Measurements from ENCODE around the gene IQUB. TPM values are rescaled to one million over a fixed set of nuclear protein-coding genes. Genes with fewer than 3 reads are reported as not detected.
"Not testable (repeated sequence)": the region's sequence is repeated elsewhere in the genome, so short reads cannot be mapped to it uniquely, and the experiment has no call there.

The IQUB gene
- total and polyA plus RNA-seq, 2 donors (not counting 3 experiments of a cell fraction or from before 2014, with no cell fraction given): 0.01 TPM; not detected in 1

DNA sequence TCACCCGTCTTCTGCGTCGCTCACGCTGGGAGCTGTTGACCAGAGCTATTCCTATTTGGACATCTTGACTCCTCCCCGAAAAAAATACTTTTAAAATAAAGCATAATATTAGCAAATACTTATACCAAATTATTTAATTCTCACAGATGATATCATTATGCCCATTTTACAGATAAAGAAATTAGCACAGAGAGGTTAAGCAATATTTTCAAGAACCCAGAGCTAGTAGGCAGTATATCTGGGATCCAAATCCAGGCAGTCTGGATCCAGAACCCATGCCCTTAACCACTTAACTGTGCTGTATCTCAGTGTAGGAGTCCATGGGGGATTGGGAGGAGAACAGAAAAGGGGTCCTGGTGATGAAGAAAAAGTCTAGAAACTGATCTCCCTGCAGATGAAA, 6.1 kb downstream of the IQUB start:
- POLR2A ChIA-PET: no interaction called here

DNA sequence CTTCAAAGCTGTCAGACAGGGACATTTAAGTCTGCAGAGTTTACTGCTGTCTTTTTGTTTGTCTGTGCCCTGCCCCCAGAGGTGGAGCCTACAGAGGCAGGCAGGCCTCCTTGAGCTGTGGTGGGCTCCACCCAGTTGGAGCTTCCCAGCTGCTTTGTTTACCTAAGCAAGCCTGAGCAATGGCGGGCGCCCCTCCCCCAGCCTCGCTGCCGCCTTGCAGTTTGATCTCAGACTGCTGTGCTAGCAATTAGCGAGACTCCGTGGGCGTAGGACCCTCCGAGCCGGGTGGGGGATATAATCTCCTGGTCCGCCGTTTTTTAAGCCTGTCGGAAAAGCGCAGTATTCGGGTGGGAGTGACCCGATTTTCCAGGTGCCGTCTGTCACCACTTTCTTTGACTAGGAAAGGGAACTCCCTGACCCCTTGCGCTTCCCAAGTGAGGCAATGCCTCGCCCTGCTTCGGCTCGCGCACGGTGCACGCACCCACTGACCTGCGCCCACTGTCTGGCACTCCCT, 6.6 kb downstream of the IQUB start:
- POLR2A ChIA-PET; H3K9me1 ChIP-seq (replicated peaks; ENCODE audit: control insufficient read depth, extremely low read depth, insufficient read depth, low read length); H2AFZ ChIP-seq (ENCODE audit: low read depth, low read length); BruUV-seq (replicated peaks); H3K79me2 ChIP-seq (ENCODE audit: control insufficient read depth, insufficient read depth, low read length); H4K20me1 ChIP-seq (replicated peaks; ENCODE audit: control insufficient read depth, extremely low read depth, insufficient read depth, low read length); H3K4me3 ChIP-seq (replicated peaks in 1 of 3; ENCODE audit: insufficient read depth in 1 of 3, low read depth in 1 of 3, low read length in 3 of 3); FAIRE-seq; H3K4me2 ChIP-seq (ENCODE audit: insufficient read depth, low read length); H3K27me3 ChIP-seq (ENCODE audit: control insufficient read depth in 2 of 2, insufficient read depth in 2 of 2, low read length in 2 of 2); intact Hi-C loops (cut with micrococcal nuclease); H3K4me1 ChIP-seq (ENCODE audit: control insufficient read depth, extremely low read depth, insufficient read depth, low read length); H3K27ac ChIP-seq (ENCODE audit: insufficient read depth, low read depth, low read length); H3K9me3 ChIP-seq (replicated peaks; ENCODE audit: control insufficient read depth, insufficient read depth, low read length); DNase-seq (ENCODE audit: low read depth, low spot score); dilution Hi-C loops (cut with MboI; ENCODE audit: extremely low pct_ligation_motif_present, low sequenced_read_pairs); H3K9ac ChIP-seq (replicated peaks; ENCODE audit: extremely low read depth, insufficient read depth, low read length); H3K36me3 ChIP-seq (ENCODE audit: control insufficient read depth in 2 of 2, extremely low read depth in 1 of 2, insufficient read depth in 2 of 2, low read length in 2 of 2): not testable (repeated sequence)
- CTCF ChIA-PET: interaction anchor here (2.2 kb wide), 1 partner anchor 34 kb away, joined by 15 read pairs; no protein-coding TSS in a partner anchor

More for the DNA sequence above, 6.1 kb downstream of the IQUB start:
- H3K4me1 ChIP-seq (ENCODE audit: control insufficient read depth, extremely low read depth, insufficient read depth, low read length): peaks cover 3% of the 10 kb centered on the region
- no peaks in the 10 kb centered on the region for H3K36me3 ChIP-seq (ENCODE audit: control insufficient read depth in 2 of 2, extremely low read depth in 1 of 2, insufficient read depth in 2 of 2, low read length in 2 of 2)
- H2AFZ ChIP-seq (ENCODE audit: low read depth, low read length): no peak overlapping the region
- BruUV-seq (replicated peaks): no TSS peak
- no peak overlapping the region for H3K4me2 ChIP-seq (ENCODE audit: insufficient read depth, low read length)
- FAIRE-seq (no peak), DNase-seq (ENCODE audit: low read depth, low spot score) (no peak)
- peaks cover 1 to 7% of the 10 kb centered on the region in 2 experiments for H3K27me3 ChIP-seq (ENCODE audit: control insufficient read depth in 2 of 2, insufficient read depth in 2 of 2, low read length in 2 of 2)
- H3K9me3 ChIP-seq (replicated peaks; ENCODE audit: control insufficient read depth, insufficient read depth, low read length): no peaks in the 10 kb centered on the region
- TF ChIP-seq, protein P1, sequence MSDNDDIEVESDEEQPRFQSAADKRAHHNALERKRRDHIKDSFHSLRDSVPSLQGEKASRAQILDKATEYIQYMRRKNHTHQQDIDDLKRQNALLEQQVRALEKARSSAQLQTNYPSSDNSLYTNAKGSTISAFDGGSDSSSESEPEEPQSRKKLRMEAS (IDR thresholded peaks at IDR 0.05; ENCODE audit: insufficient read depth, insufficient read length): no peak
- TF ChIP-seq CTCF (IDR thresholded peaks at IDR 0.05; ENCODE audit: extremely low read depth in 1 of 2, insufficient read depth in 1 of 2, low read depth in 1 of 2, low read length in 2 of 2) (no peak), POLR2AphosphoS5 (IDR thresholded peaks at IDR 0.05; ENCODE audit: insufficient read depth, low read depth, low read length) (no peak), FOS (IDR thresholded peaks at IDR 0.05; ENCODE audit: borderline replicate concordance, insufficient read depth, low read length) (no peak), MYC (IDR thresholded peaks at IDR 0.05; ENCODE audit: low read depth, low read length) (no peak)
- dilution Hi-C loops (cut with MboI; ENCODE audit: extremely low pct_ligation_motif_present, low sequenced_read_pairs): no loop called here
- no peaks in the 10 kb centered on the region for H3K9me1 ChIP-seq (replicated peaks; ENCODE audit: control insufficient read depth, extremely low read depth, insufficient read depth, low read length)
- no peak overlapping the region for H3K4me3 ChIP-seq (replicated peaks in 1 of 3; ENCODE audit: insufficient read depth in 1 of 3, low read depth in 1 of 3, low read length in 3 of 3)
- H3K79me2 ChIP-seq (ENCODE audit: control insufficient read depth, insufficient read depth, low read length): no peaks in the 10 kb centered on the region
- no peaks in the 10 kb centered on the region for H4K20me1 ChIP-seq (replicated peaks; ENCODE audit: control insufficient read depth, extremely low read depth, insufficient read depth, low read length)
- intact Hi-C loops (cut with micrococcal nuclease): no loop called here
- CTCF ChIA-PET: interaction anchor here (1.2 to 2.2 kb wide), 2 partner anchors 8 to 34 kb away, joined by 4 to 15 read pairs; no protein-coding TSS in a partner anchor
- H3K9ac ChIP-seq (replicated peaks; ENCODE audit: extremely low read depth, insufficient read depth, low read length): no peak overlapping the region
- H3K27ac ChIP-seq (ENCODE audit: insufficient read depth, low read depth, low read length): no peak overlapping the region

DNA sequence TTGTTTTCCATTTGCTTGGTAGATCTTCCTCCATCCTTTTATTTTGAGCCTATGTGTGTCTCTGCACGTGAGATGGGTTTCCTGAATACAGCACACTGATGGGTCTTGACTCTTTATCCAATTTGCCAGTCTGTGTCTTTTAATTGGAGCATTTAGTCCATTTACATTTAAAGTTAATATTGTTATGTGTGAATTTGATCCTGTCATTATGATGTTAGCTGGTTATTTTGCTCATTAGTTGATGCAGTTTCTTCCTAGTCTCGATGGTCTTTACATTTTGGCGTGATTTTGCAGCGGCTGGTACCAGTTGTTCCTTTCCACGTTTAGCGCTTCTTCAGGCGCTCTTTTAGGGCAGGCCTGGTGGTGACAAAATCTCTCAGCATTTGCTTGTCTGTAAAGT, 7.9 kb downstream of the IQUB start:
- H4K20me1 ChIP-seq (replicated peaks; ENCODE audit: control insufficient read depth, extremely low read depth, insufficient read depth, low read length); dilution Hi-C loops (cut with MboI; ENCODE audit: extremely low pct_ligation_motif_present, low sequenced_read_pairs): not testable (repeated sequence)

More for the DNA sequence above, 7.9 kb downstream of the IQUB start:
- H3K9me3 ChIP-seq (replicated peaks; ENCODE audit: control insufficient read depth, insufficient read depth, low read length); DNase-seq (ENCODE audit: low read depth, low spot score); H3K4me1 ChIP-seq (ENCODE audit: control insufficient read depth, extremely low read depth, insufficient read depth, low read length); POLR2A ChIA-PET; H3K27ac ChIP-seq (ENCODE audit: insufficient read depth, low read depth, low read length); H2AFZ ChIP-seq (ENCODE audit: low read depth, low read length); BruUV-seq (replicated peaks); H3K4me3 ChIP-seq (replicated peaks in 1 of 3; ENCODE audit: insufficient read depth in 1 of 3, low read depth in 1 of 3, low read length in 3 of 3); FAIRE-seq; H3K79me2 ChIP-seq (ENCODE audit: control insufficient read depth, insufficient read depth, low read length); H3K9me1 ChIP-seq (replicated peaks; ENCODE audit: control insufficient read depth, extremely low read depth, insufficient read depth, low read length); H3K9ac ChIP-seq (replicated peaks; ENCODE audit: extremely low read depth, insufficient read depth, low read length); intact Hi-C loops (cut with micrococcal nuclease); H3K36me3 ChIP-seq (ENCODE audit: control insufficient read depth in 2 of 2, extremely low read depth in 1 of 2, insufficient read depth in 2 of 2, low read length in 2 of 2); H3K27me3 ChIP-seq (ENCODE audit: control insufficient read depth in 2 of 2, insufficient read depth in 2 of 2, low read length in 2 of 2); H3K4me2 ChIP-seq (ENCODE audit: insufficient read depth, low read length): not testable (repeated sequence)
- CTCF ChIA-PET: interaction anchor here (1.3 kb wide), 1 partner anchor 32 kb away, joined by 4 read pairs; no protein-coding TSS in a partner anchor

All from endothelial cell of umbilical vein (primary cell).